Ectodermal cell (in vitro differentiated cells): ENCODE data around the gene CECR2.
A peak's percentile ranks its signal among the peaks of the same experiment; 100 is the strongest.

ENCODE experiments used
- H3K27ac ChIP-seq: 2 replicates; pipeline ENCODE4 v1.7.0; 2013; ENCODE audit warnings: mild to moderate bottlenecking, low read depth, low read length; ENCODE audit not compliant: insufficient read depth, poor library complexity, severe bottlenecking
- H3K27me3 ChIP-seq: 2 replicates; pipeline ENCODE4 v1.7.0; 2013; ENCODE audit warnings: mild to moderate bottlenecking, low read length; ENCODE audit not compliant: insufficient read depth, control insufficient read depth, poor library complexity, severe bottlenecking
- H3K36me3 ChIP-seq: one replicate; pipeline ENCODE4 v1.7.0; 2013; ENCODE audit warnings: low read length; ENCODE audit not compliant: control insufficient read depth, insufficient read depth
- H3K4me1 ChIP-seq: one replicate; pipeline ENCODE4 v1.7.0; 2013; ENCODE audit warnings: low read length; ENCODE audit not compliant: control insufficient read depth, insufficient read depth
- H3K4me3 ChIP-seq: 2 replicates; pipeline ENCODE4 v1.7.0; 2013; ENCODE audit warnings: low read depth, low read length, control low read depth; ENCODE audit not compliant: insufficient read depth
- H3K9me3 ChIP-seq: 2 replicates; pipeline ENCODE4 v1.7.0; 2013; ENCODE audit warnings: mild to moderate bottlenecking, low read length, moderate library complexity; ENCODE audit not compliant: control insufficient read depth
- WGBS, 2 experiments: methylation state at CpG; one replicate each; pipeline ENCODE4 v1.1.7; 2013; ENCODE audit warnings: missing lambda C conversion rate in 2 of 2; 5-methylcytosine and 5-hydroxymethylcytosine counted together

Gene CECR2

DNA sequence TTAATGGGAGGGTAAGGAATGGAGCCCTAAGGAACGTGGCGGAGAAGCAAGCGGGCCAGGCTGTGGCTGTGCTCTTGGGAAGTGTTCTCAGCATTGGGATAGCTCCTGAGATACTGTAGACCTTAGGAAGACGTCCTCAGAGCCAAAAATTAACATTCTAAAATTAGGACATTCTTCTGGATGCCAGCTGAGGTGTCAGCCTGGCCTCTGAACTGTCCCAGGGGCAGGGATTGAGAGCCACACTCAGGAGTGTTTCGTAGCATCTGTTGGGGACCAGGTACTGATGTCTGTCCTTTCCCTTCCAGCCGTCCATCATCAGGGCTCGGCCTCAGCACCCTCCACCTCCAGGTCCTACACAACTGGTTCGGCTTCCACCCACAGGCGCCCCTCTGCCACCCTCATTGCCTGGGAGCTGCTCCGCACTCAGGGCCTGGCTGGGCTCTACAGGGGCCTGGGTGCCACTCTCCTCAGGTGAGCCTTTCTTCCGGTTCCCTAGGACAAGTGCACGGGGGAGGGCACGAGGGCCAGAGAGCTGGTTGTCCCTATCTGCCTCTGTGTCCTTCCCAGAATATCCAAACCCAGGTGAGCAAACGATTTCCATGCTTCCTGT, 217.7 kb downstream of the CECR2 start:
- WGBS, 2 experiments = 92 to 93% methylated on average over 14 of the region's 14 CpGs
- H3K27me3 ChIP-seq = no peaks in the 10 kb centered on the region
- H3K36me3 ChIP-seq = peaks cover 7% of the 10 kb centered on the region
- H3K9me3 ChIP-seq = no peaks in the 10 kb centered on the region
- H3K4me1 ChIP-seq = no peaks in the 10 kb centered on the region
- no peak overlapping the region for H3K4me3 ChIP-seq
- H3K27ac ChIP-seq = no peak overlapping the region

DNA sequence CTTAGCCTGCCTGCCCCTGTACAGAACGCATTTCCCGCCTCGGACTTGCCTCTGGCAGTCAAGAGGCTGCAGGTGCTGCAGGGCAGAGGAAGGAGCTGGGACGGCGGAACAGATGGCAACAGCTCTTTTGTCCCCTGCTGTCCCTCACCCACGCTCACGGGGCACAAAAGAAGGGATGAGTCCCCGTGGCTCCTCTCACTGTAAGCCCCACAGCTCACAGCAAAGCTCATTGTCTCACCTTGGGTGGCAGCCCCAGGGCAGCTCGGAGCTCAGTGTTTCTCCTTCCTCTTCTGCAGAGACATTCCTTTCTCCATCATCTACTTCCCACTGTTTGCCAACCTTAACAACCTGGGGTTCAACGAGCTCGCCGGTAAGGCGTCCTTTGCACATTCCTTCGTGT, 218.4 kb downstream of the CECR2 start:
- H3K9me3 ChIP-seq = no peaks in the 10 kb centered on the region
- no peak overlapping the region for H3K4me3 ChIP-seq
- H3K4me1 ChIP-seq = no peaks in the 10 kb centered on the region
- H3K36me3 ChIP-seq = peaks cover 13% of the 10 kb centered on the region
- 76 to 81% methylated on average over 14 of the region's 14 CpGs for WGBS, 2 experiments
- no peak overlapping the region for H3K27ac ChIP-seq
- no peaks in the 10 kb centered on the region for H3K27me3 ChIP-seq

DNA sequence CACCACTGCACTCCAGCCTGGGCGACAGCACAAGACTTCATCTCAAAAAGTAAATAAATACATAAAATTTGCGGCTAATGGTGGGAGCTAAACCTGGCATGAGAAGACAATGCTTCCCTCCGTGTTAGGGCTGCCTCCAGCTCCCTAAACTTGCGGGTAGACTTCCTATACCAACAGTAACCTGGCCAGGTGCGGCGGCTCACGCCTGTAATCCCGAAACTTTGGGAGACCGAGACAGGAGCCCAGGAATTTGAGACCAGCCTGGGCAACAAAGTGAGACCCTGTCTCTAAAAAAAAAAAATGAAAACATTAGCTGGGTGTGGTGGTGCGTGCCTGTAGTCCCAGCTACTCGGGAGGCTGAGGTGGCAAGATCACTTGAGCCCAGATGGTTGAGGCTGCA, 219.3 kb downstream of the CECR2 start:
- Histone ChIP-seq H3K27ac (no peak overlapping the region), H3K4me3 (no peak overlapping the region), H3K27me3 (no peaks in the 10 kb centered on the region), H3K9me3 (no peaks in the 10 kb centered on the region), H3K4me1 (no peaks in the 10 kb centered on the region), H3K36me3 (peaks cover 23% of the 10 kb centered on the region)
- 88 to 95% methylated on average over 11 of the region's 11 CpGs for WGBS, 2 experiments

DNA sequence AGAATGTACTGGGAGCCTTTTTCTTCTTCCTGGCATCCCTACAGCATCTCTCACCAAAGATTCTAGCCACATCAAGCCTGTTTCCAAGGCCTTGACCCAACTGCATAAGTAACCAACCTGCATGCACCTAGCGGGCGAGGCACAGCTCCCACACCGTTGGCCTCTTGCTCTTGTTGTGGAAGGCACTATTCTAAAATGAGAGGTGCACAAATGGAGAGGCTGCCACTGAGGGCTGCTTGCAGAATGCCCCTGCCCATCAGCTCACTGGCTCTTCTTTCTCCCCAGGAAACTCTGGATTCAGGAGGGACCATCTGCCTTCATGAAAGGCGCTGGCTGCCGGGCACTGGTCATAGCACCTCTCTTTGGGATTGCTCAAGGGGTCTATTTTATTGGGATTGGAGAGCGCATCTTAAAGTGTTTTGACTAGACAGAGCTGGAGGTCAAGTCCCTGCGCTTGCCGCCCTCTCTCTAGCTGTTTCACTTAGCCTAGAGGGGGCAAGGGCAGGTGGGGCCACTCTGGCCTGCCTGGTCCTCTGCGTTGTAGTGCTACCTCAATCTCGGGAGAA, 220.6 kb downstream of the CECR2 start:
- Histone ChIP-seq H3K27me3 (no peaks in the 10 kb centered on the region), H3K4me3 (no peak overlapping the region), H3K27ac (peak overlapping the region; percentile 36), H3K4me1 (no peaks in the 10 kb centered on the region), H3K36me3 (peaks cover 33% of the 10 kb centered on the region), H3K9me3 (no peaks in the 10 kb centered on the region)
- 97 to 99% methylated on average over 10 of the region's 10 CpGs for WGBS, 2 experiments

DNA sequence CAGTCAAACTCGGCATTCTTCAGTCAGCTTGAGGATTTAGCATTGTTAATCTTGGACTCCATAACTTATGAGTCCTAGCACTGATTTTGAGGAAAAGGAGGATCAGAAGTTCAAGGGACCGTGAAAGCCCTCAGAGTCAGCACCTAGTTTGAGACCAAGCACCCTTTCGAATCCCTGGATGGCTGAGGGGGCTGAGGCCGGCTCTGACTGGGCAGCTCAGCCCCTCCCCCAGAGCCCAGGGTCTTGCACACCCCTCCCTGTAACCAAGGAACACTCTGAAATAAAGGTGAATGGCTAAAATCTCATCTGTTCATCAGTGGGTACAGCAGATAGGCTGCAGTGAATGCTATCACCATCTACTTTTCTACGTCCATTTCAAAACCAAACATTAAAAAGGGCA, 221.3 kb downstream of the CECR2 start:
- no peak overlapping the region for H3K4me3 ChIP-seq
- peaks cover 39% of the 10 kb centered on the region for H3K36me3 ChIP-seq
- 94 to 95% methylated on average over 5 of the region's 5 CpGs for WGBS, 2 experiments
- H3K27me3 ChIP-seq = no peaks in the 10 kb centered on the region
- H3K27ac ChIP-seq = no peak overlapping the region
- no peaks in the 10 kb centered on the region for H3K9me3 ChIP-seq
- no peaks in the 10 kb centered on the region for H3K4me1 ChIP-seq

DNA sequence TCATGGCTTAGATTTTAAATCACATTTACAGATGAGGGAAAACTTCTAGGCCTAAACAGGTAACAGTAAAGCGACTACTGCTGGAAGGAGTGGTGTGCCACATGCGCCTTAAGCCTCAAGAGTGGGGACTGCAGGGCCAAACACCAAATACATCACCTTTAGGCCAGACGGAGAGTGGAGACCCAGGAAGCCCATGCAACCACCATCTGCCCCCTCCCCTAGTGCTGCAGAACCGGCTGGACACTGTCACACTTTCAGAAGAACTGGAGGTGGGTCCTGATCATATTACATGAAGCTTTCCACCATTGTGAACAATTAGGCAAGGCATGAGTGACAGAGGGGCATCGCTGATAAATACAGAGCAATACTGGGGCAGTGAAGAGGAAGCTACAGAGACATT, 222.9 kb downstream of the CECR2 start:
- H3K36me3 ChIP-seq = peaks cover 46% of the 10 kb centered on the region
- no peaks in the 10 kb centered on the region for H3K9me3 ChIP-seq
- 96% methylated on average over 5 of the region's 5 CpGs for WGBS, 2 experiments
- H3K4me1 ChIP-seq = no peaks in the 10 kb centered on the region
- H3K27me3 ChIP-seq = no peaks in the 10 kb centered on the region
- no peak overlapping the region for H3K4me3 ChIP-seq
- H3K27ac ChIP-seq = no peak overlapping the region

DNA sequence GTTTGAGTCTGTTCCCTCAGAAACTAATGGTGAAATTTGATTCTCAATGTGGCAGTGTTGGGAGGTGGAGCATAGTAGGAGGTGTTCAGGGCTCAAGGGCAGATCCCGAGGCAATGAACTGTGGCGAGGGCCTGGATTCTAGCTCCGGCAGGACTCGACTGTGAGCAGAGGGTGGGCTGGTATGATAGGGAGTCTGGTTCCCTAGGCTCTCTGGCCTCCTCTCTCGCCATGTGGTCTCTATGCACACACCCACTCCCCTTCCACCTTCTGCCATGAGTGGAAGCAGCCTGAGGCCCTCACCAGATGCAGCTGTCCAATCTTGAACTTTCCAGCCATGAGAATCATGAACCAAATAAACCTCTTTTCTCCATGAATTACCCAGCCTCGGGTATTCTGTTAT, 227.0 kb downstream of the CECR2 start:
- Histone ChIP-seq H3K4me1 (no peaks in the 10 kb centered on the region), H3K36me3 (peaks cover 72% of the 10 kb centered on the region), H3K27me3 (no peaks in the 10 kb centered on the region), H3K4me3 (no peak overlapping the region), H3K27ac (no peak overlapping the region), H3K9me3 (no peaks in the 10 kb centered on the region)
- 96 to 97% methylated on average over 6 of the region's 6 CpGs for WGBS, 2 experiments

DNA sequence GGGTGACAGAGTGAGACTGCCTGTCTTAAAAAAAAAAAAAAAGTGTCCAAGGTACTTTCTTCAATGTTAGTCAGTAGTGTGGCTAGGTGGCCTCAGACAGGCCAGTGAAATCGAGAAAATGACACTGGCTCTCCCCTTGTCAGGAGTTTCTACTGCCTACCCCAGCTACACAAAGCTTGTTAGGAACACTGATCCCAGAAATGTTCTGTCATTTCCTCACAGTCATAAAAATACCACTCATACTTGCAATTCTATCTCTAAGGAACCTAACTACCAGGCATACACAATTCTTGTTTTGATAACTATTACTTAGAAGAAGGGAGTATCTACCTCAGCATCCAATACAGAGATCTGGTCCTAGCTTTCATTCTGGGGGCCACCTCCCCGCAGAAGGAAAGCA, 228.0 kb downstream of the CECR2 start:
- Histone ChIP-seq H3K27me3 (no peaks in the 10 kb centered on the region), H3K36me3 (peaks cover 66% of the 10 kb centered on the region), H3K9me3 (no peaks in the 10 kb centered on the region), H3K4me1 (no peaks in the 10 kb centered on the region), H3K4me3 (no peak overlapping the region), H3K27ac (no peak overlapping the region)
- WGBS, 2 experiments = 89 to 95% methylated on average over 2 of the region's 2 CpGs

DNA sequence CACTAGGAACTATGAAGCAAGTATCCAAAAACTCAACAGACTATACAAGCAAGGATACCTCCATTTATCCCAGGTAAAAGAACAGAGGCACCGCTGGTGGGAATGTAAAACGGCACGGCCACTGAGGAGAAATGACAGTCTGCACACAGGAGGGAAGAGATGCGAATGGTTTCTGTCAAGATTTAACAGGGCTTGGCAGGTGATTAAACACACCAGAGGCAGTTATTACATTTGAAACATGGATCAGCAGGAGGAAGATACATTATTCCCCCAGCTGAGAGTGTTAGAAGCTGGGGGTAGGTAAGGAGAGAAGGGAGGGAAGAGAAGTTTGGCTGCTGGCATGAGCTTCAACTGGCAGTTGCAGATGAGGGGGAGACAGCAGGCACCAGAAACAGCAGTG, 229.1 kb downstream of the CECR2 start:
- H3K4me1 ChIP-seq = no peaks in the 10 kb centered on the region
- no peak overlapping the region for H3K27ac ChIP-seq
- 90 to 97% methylated on average over 4 of the region's 4 CpGs for WGBS, 2 experiments
- no peaks in the 10 kb centered on the region for H3K9me3 ChIP-seq
- peaks cover 56% of the 10 kb centered on the region for H3K36me3 ChIP-seq
- no peaks in the 10 kb centered on the region for H3K27me3 ChIP-seq
- no peak overlapping the region for H3K4me3 ChIP-seq

DNA sequence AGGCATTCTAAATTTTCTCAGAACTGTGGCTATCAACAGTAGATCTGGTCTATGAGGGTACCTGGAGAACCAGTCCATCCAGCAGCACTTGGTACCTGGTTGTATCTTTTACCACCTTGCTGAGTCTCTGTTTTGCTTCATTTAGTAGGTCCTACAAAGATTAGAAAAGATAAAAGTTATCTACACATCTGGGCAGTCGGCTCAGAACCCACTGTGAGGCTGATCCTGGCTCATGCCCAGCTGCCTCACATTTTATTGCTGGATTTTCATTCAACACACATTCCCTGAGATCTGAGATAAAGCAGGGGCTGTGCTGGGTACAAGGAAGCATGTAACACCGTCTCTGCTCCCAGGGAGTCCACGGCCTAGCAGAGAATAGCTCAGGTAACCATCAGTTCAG, 231.8 kb downstream of the CECR2 start:
- H3K4me3 ChIP-seq = no peak overlapping the region
- H3K27ac ChIP-seq = no peak overlapping the region
- H3K4me1 ChIP-seq = no peaks in the 10 kb centered on the region
- WGBS, 2 experiments = 94 to 98% methylated on average over 3 of the region's 3 CpGs
- peaks cover 37% of the 10 kb centered on the region for H3K36me3 ChIP-seq
- no peaks in the 10 kb centered on the region for H3K27me3 ChIP-seq
- H3K9me3 ChIP-seq = no peaks in the 10 kb centered on the region

DNA sequence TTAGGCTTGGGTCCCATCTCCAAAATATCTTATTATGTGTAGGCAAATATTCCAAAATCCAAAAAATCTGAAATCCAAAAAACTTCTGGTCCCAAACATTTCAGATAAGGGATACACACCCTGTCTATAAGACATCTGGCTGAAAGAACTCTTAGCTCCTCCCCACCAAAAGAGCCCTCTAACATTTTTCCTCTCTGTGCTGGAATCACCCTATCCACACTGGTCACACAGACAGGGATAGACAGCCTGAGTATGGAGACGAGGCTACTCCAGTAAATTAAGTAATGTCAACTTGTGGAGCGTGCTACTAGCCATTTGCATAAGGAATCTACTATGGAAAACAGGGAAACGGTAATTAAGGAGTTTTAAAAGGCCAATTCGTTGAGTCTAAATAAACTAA, 234.4 kb downstream of the CECR2 start:
- 94 to 95% methylated on average over 4 of the region's 4 CpGs for WGBS, 2 experiments
- no peaks in the 10 kb centered on the region for H3K4me1 ChIP-seq
- no peaks in the 10 kb centered on the region for H3K27me3 ChIP-seq
- no peaks in the 10 kb centered on the region for H3K9me3 ChIP-seq
- H3K27ac ChIP-seq = no peak overlapping the region
- H3K4me3 ChIP-seq = no peak overlapping the region
- peaks cover 15% of the 10 kb centered on the region for H3K36me3 ChIP-seq
